ENCODE results near the gene SYNM.

Gene SYNM

GRCh38 chr15:99086327-99086667 is 18.6 kb upstream of the SYNM start:
- DNase-seq: no peak

GRCh38 chr15:99087405-99087943 is 17.4 kb upstream of the SYNM start:
- no peak for DNase-seq

GRCh38 chr15:99090011-99090699 is 14.7 kb upstream of the SYNM start:
- DNase-seq: no peak

- DNase-seq: no peak
These were observed 13.9 kb upstream of the SYNM start for GRCh38 chr15:99090938-99091337.

- no peak for DNase-seq
These were observed 12.2 kb upstream of the SYNM start for GRCh38 chr15:99092554-99093172.

- DNase-seq: no peak
These were observed 9.3 kb upstream of the SYNM start for GRCh38 chr15:99095626-99096025.

- no peak for DNase-seq
These were observed 8.5 kb upstream of the SYNM start for GRCh38 chr15:99096173-99096893.

- DNase-seq: no peak
These were observed 7.9 kb upstream of the SYNM start for GRCh38 chr15:99096894-99097426.

- DNase-seq: no peak
These were observed 7.2 kb upstream of the SYNM start for GRCh38 chr15:99097441-99098410.

- no peak for DNase-seq
These were observed 6.5 kb upstream of the SYNM start for GRCh38 chr15:99098426-99098825.

GRCh38 chr15:99098991-99099390 is 5.9 kb upstream of the SYNM start:
- DNase-seq: no peak

- DNase-seq: no peak
These were observed 5.2 kb upstream of the SYNM start for GRCh38 chr15:99099661-99100060.

- DNase-seq: peak; percentile 85
These were observed 4.4 kb upstream of the SYNM start for GRCh38 chr15:99100245-99101173.

- no peak for DNase-seq
These were observed 3.4 kb upstream of the SYNM start for GRCh38 chr15:99101501-99101900.

- DNase-seq: no peak
These were observed 2.3 kb upstream of the SYNM start for GRCh38 chr15:99102332-99103235.

GRCh38 chr15:99103279-99103678 is 1.6 kb upstream of the SYNM start:
- DNase-seq: no peak

GRCh38 chr15:99105514-99106341 is 848 bp downstream of the SYNM start:
- DNase-seq: peak; percentile 76

GRCh38 chr15:99106417-99107220 is 1.7 kb downstream of the SYNM start:
- DNase-seq: no peak
